Stimulated activated CD8-positive, alpha-beta memory T cell treated with anti-CD3 and anti-CD28 coated beads, Interleukin-12 subunit alpha, Interleukin-12 subunit beta, amount 100 ng/mL, for 24 hours (primary cell): ENCODE results near the gene GLS.

Source experiments
- DNase-seq: peaks from one replicate; pipeline ENCODE4 v3.0.0-alpha.2; 2020; ENCODE audit errors: extremely low read depth

GLS gene

GRCh38 chr2:191013932-191014652, 133.5 kb downstream of the GLS start, which contains the start of gene STAT1:
TSS of gene STAT1 (minus strand) at chr2:191014171. CDS start at chr2:191010003, 4,168 bp downstream.
- peak; percentile 89 for DNase-seq

GRCh38 chr2:191014653-191015020, 134.0 kb downstream of the GLS start:
- no peak for DNase-seq
